ENCODE data around the gene PTPRT.

PTPRT gene

DNA sequence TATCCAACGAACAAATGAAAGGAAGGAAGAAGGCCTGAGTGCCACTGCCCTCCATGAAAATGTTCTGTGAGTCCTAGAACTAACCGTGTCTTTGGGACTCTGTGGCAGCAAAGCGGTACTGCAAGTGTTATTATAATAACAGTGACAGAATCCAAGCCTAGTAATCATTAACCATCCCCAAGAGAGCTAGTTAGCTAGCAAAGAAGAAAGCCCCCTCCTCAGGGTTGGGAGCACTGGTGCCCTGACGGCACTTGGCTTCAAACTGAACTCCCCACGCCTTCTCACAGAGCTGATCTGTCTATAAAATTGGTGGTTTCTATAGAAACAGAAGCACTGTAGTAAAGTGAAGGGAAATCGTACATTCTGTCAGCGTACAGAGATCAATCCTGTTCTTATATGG lies 239.8 kb downstream of the PTPRT start:
- H4K20me1 ChIP-seq (ENCODE audit: insufficient read depth, low read length): no peaks in the 10 kb centered on the region; the same call in 1 of the 2 replicates
- no peak for TF ChIP-seq EZH2 (IDR thresholded peaks at IDR 0.05; ENCODE audit: borderline replicate concordance, low read depth, low read length, severe bottlenecking)
- TF ChIP-seq, protein P1, sequence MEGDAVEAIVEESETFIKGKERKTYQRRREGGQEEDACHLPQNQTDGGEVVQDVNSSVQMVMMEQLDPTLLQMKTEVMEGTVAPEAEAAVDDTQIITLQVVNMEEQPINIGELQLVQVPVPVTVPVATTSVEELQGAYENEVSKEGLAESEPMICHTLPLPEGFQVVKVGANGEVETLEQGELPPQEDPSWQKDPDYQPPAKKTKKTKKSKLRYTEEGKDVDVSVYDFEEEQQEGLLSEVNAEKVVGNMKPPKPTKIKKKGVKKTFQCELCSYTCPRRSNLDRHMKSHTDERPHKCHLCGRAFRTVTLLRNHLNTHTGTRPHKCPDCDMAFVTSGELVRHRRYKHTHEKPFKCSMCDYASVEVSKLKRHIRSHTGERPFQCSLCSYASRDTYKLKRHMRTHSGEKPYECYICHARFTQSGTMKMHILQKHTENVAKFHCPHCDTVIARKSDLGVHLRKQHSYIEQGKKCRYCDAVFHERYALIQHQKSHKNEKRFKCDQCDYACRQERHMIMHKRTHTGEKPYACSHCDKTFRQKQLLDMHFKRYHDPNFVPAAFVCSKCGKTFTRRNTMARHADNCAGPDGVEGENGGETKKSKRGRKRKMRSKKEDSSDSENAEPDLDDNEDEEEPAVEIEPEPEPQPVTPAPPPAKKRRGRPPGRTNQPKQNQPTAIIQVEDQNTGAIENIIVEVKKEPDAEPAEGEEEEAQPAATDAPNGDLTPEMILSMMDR (IDR thresholded peaks at IDR 0.05; ENCODE audit: borderline replicate concordance, extremely low read depth, low read length, poor library complexity, severe bottlenecking): no peak
- H3K4me1 ChIP-seq (ENCODE audit: insufficient read depth, low read length): no peaks in the 10 kb centered on the region
- peaks cover 2% of the 10 kb centered on the region for H3K9me3 ChIP-seq (ENCODE audit: insufficient read depth, low read length, severe bottlenecking)
- no peaks in the 10 kb centered on the region for H3K36me3 ChIP-seq (ENCODE audit: insufficient read depth, low read length)
- H3K27me3 ChIP-seq (ENCODE audit: insufficient read depth, low read length, poor library complexity): no peaks in the 10 kb centered on the region
- DNase-seq (no peak), ATAC-seq (ENCODE audit: insufficient read depth, low read depth) (no peak)
- H3K79me2 ChIP-seq (ENCODE audit: insufficient read depth, low read length): no peaks in the 10 kb centered on the region
- H3K27ac ChIP-seq (ENCODE audit: low read length): no peak overlapping the region
- no peak overlapping the region for H3K9ac ChIP-seq (ENCODE audit: low read depth, low read length)
- H3K4me3 ChIP-seq (ENCODE audit: low read depth in 1 of 2, low read length in 2 of 2): no peak overlapping the region
- no peak overlapping the region for H3K4me2 ChIP-seq (ENCODE audit: insufficient read depth, low read length)
- H2AFZ ChIP-seq (ENCODE audit: low read depth, low read length): no peak overlapping the region

DNA sequence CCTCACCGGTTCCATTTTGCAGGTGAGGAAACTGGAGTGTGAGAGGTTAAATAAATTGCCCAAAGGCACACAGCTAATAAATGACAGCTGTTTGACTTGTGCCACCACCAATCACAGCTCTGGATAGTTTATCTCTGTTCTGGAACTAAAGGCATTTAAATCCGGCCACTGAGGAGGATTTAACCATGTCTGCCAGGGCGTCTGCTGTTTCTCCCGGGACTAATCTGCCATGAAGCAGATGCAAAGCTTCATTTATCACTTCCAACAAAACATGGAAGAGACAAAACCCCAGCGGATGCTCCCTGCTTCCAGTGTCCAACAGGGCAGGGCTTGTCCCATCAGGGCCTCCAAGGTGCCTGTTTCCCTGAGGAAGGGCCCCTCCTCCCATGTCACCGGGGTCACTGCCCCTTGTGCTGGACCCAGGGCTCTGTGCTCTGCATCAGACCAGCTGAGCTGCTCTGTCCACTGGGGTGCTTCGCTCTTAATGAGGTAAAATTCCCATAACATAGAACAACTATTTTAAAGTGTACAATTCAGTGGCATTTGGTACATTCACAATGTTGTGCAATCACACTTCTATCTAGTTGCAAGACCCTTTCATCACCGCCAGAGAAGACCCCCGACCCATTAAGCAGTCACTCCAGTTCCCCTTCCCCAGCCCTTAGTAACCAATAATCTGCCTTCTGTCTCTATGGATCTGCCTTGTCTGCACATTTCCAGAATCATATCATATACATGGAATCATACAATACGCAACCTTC lies 244.3 kb downstream of the PTPRT start:
- ATAC-seq (ENCODE audit: insufficient read depth, low read depth) (no peak), DNase-seq (no peak)
- no peak for TF ChIP-seq EZH2 (IDR thresholded peaks at IDR 0.05; ENCODE audit: borderline replicate concordance, low read depth, low read length, severe bottlenecking)
- TF ChIP-seq, protein P1 (IDR thresholded peaks at IDR 0.05; ENCODE audit: borderline replicate concordance, extremely low read depth, low read length, poor library complexity, severe bottlenecking): no peak
- H3K36me3 ChIP-seq (ENCODE audit: insufficient read depth, low read length): no peaks in the 10 kb centered on the region
- no peak overlapping the region for H3K4me2 ChIP-seq (ENCODE audit: insufficient read depth, low read length)
- no peaks in the 10 kb centered on the region for H4K20me1 ChIP-seq (ENCODE audit: insufficient read depth, low read length)
- H3K4me1 ChIP-seq (ENCODE audit: insufficient read depth, low read length): no peaks in the 10 kb centered on the region
- no peak overlapping the region for H3K4me3 ChIP-seq (ENCODE audit: low read depth in 1 of 2, low read length in 2 of 2)
- no peak overlapping the region for H3K9ac ChIP-seq (ENCODE audit: low read depth, low read length)
- no peak overlapping the region for H2AFZ ChIP-seq (ENCODE audit: low read depth, low read length)
- peaks cover 2% of the 10 kb centered on the region for H3K27me3 ChIP-seq (ENCODE audit: insufficient read depth, low read length, poor library complexity)
- peaks cover 2% of the 10 kb centered on the region for H3K9me3 ChIP-seq (ENCODE audit: insufficient read depth, low read length, severe bottlenecking)
- H3K27ac ChIP-seq (ENCODE audit: low read length): no peak overlapping the region
- H3K79me2 ChIP-seq (ENCODE audit: insufficient read depth, low read length): no peaks in the 10 kb centered on the region

DNA sequence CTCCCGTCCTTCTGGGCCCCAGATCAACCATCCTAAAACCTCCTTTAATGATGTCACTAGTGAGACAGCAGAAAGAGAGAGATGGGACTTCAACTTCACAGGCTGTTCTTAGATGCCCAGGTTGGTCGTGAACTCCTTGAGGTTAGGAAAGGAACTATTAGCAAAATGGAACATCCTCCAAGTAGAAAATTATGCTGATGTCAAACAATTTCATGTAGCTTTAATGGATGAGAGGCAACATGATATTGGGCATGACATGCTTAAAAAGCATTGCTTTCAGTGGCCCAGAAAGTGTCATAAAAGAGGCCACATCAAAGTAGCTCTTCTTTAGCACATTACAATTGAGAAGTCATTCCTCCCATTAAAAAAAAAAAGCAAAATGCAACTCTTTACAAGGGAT lies 248.1 kb downstream of the PTPRT start:
- Histone ChIP-seq H3K4me1 (ENCODE audit: insufficient read depth, low read length) (no peaks in the 10 kb centered on the region), H3K9me3 (ENCODE audit: insufficient read depth, low read length, severe bottlenecking) (no peaks in the 10 kb centered on the region), H3K4me3 (ENCODE audit: low read depth in 1 of 2, low read length in 2 of 2) (no peak overlapping the region), H2AFZ (ENCODE audit: low read depth, low read length) (no peak overlapping the region), H3K4me2 (ENCODE audit: insufficient read depth, low read length) (no peak overlapping the region), H4K20me1 (ENCODE audit: insufficient read depth, low read length) (no peaks in the 10 kb centered on the region), H3K27ac (ENCODE audit: low read length) (no peak overlapping the region), H3K79me2 (ENCODE audit: insufficient read depth, low read length) (no peaks in the 10 kb centered on the region), H3K9ac (ENCODE audit: low read depth, low read length) (no peak overlapping the region), H3K36me3 (ENCODE audit: insufficient read depth, low read length) (no peaks in the 10 kb centered on the region), H3K27me3 (ENCODE audit: insufficient read depth, low read length, poor library complexity) (peaks cover 2% of the 10 kb centered on the region)
- no peak for DNase-seq
- no peak for ATAC-seq (ENCODE audit: insufficient read depth, low read depth)
- TF ChIP-seq, protein P1 (IDR thresholded peaks at IDR 0.05; ENCODE audit: borderline replicate concordance, extremely low read depth, low read length, poor library complexity, severe bottlenecking): no peak
- TF ChIP-seq EZH2 (IDR thresholded peaks at IDR 0.05; ENCODE audit: borderline replicate concordance, low read depth, low read length, severe bottlenecking): no peak
